ENCODE results near the gene BEGAIN. TPM values are rescaled to one million over a fixed set of nuclear protein-coding genes. Genes with fewer than 3 reads are reported as not detected.

BEGAIN gene
- total and polyA plus RNA-seq, 2 donors (not counting 3 experiments of a cell fraction or from before 2014, with no cell fraction given) = 0.49 TPM; not detected in 1

GRCh38 chr14:100621806-100622205 is 34.6 kb upstream of the BEGAIN start:
- Histone ChIP-seq H3K27me3 (ENCODE audit: control insufficient read depth in 2 of 2, insufficient read depth in 2 of 2, low read length in 2 of 2) (peaks cover 18 to 22% of the 10 kb centered on the region in 2 experiments), H3K36me3 (ENCODE audit: control insufficient read depth in 2 of 2, extremely low read depth in 1 of 2, insufficient read depth in 2 of 2, low read length in 2 of 2) (no peaks in the 10 kb centered on the region), H3K4me2 (ENCODE audit: insufficient read depth, low read length) (no peak overlapping the region), H3K4me3 (replicated peaks in 1 of 3; ENCODE audit: insufficient read depth in 1 of 3, low read depth in 1 of 3, low read length in 3 of 3) (no peak overlapping the region), H3K4me1 (ENCODE audit: control insufficient read depth, extremely low read depth, insufficient read depth, low read length) (no peaks in the 10 kb centered on the region), H3K9ac (replicated peaks; ENCODE audit: extremely low read depth, insufficient read depth, low read length) (no peak overlapping the region), H3K9me1 (replicated peaks; ENCODE audit: control insufficient read depth, extremely low read depth, insufficient read depth, low read length) (no peaks in the 10 kb centered on the region), H3K79me2 (ENCODE audit: control insufficient read depth, insufficient read depth, low read length) (no peaks in the 10 kb centered on the region), H3K9me3 (replicated peaks; ENCODE audit: control insufficient read depth, insufficient read depth, low read length) (no peaks in the 10 kb centered on the region), H2AFZ (ENCODE audit: low read depth, low read length) (no peak overlapping the region), H3K27ac (ENCODE audit: insufficient read depth, low read depth, low read length) (no peak overlapping the region), H4K20me1 (replicated peaks; ENCODE audit: control insufficient read depth, extremely low read depth, insufficient read depth, low read length) (no peaks in the 10 kb centered on the region)
- intact Hi-C loops (cut with micrococcal nuclease) = no loop called here
- no peak for TF ChIP-seq JUN (IDR thresholded peaks at IDR 0.05; ENCODE audit: borderline replicate concordance, insufficient read depth, insufficient read length, low read depth)
- no peak for TF ChIP-seq CTCF (IDR thresholded peaks at IDR 0.05; ENCODE audit: extremely low read depth in 1 of 2, insufficient read depth in 1 of 2, low read depth in 1 of 2, low read length in 2 of 2)
- no peak for TF ChIP-seq MAX (IDR thresholded peaks at IDR 0.05; ENCODE audit: insufficient read depth, insufficient read length)
- TF ChIP-seq EZH2 (IDR thresholded peaks at IDR 0.05; ENCODE audit: borderline replicate concordance, low read depth, low read length, severe bottlenecking) = no peak
- TF ChIP-seq POLR2AphosphoS5 (IDR thresholded peaks at IDR 0.05; ENCODE audit: insufficient read depth, low read depth, low read length) = no peak
- no peak for TF ChIP-seq MYC (IDR thresholded peaks at IDR 0.05; ENCODE audit: low read depth, low read length)
- no peak for TF ChIP-seq POLR2A (IDR thresholded peaks at IDR 0.05; ENCODE audit: low read depth, low read length)
- TF ChIP-seq FOS (IDR thresholded peaks at IDR 0.05; ENCODE audit: borderline replicate concordance, insufficient read depth, low read length) = no peak
- no peak for TF ChIP-seq GATA2 (IDR thresholded peaks at IDR 0.05; ENCODE audit: insufficient read depth, insufficient read length, low read depth, low read length)
- POLR2A ChIA-PET = no interaction called here
- DNase-seq (ENCODE audit: low read depth, low spot score) (no peak), FAIRE-seq (no peak)
- dilution Hi-C loops (cut with MboI; ENCODE audit: extremely low pct_ligation_motif_present, low sequenced_read_pairs) = no loop called here
- no TSS peak for BruUV-seq (replicated peaks)
- CTCF ChIA-PET = no interaction called here
